GM19193 (cell line): Measurements from ENCODE around the gene SPRY2.

Experiments
- POLR2A ChIP-seq: IDR thresholded peaks from 4 replicates; pipeline ENCODE4 v1.6.1; 2011; ENCODE audit not compliant: insufficient read depth, insufficient read length; ENCODE audit errors: extremely low read depth

The SPRY2 gene

GRCh38 chr13:80306337-80306972, 34.5 kb downstream of the SPRY2 start:
- TF ChIP-seq POLR2A: no peak

- TF ChIP-seq POLR2A: no peak
Observed at GRCh38 chr13:80305737-80306136, 35.2 kb downstream of the SPRY2 start.

GRCh38 chr13:80303225-80303811, 37.6 kb downstream of the SPRY2 start:
- TF ChIP-seq POLR2A: no peak

- TF ChIP-seq POLR2A: no peak
Observed at GRCh38 chr13:80299046-80299445, 41.9 kb downstream of the SPRY2 start.

GRCh38 chr13:80297503-80297902, 43.4 kb downstream of the SPRY2 start:
- TF ChIP-seq POLR2A: no peak

GRCh38 chr13:80297094-80297493, 43.8 kb downstream of the SPRY2 start:
- TF ChIP-seq POLR2A: no peak

- no peak for TF ChIP-seq POLR2A
Observed at GRCh38 chr13:80296638-80297037, 44.3 kb downstream of the SPRY2 start.

- no peak for TF ChIP-seq POLR2A
Observed at GRCh38 chr13:80290591-80290990, 50.3 kb downstream of the SPRY2 start.
